Esophagus (tissue), 2 donors: Measurements from ENCODE around the gene RBM47. TPM values are rescaled to one million over a fixed set of nuclear protein-coding genes. Genes with fewer than 3 reads are reported as not detected.

Source experiments
- H3K27ac ChIP-seq, 2 donors: one replicate each; pipeline ENCODE4 v1.5.1; 2013; ENCODE audit warnings: low read depth in 2 of 2, mild to moderate bottlenecking in 2 of 2, inconsistent platforms in 1 of 2, low read length in 1 of 2, moderate library complexity in 1 of 2
- H3K27me3 ChIP-seq, 2 donors: one replicate each; pipeline ENCODE4 v1.6.1; 2013; ENCODE audit warnings: low read length in 2 of 2, control low read depth in 1 of 2, mild to moderate bottlenecking in 1 of 2; ENCODE audit not compliant: insufficient read depth in 2 of 2, control insufficient read depth in 1 of 2
- H3K36me3 ChIP-seq, 2 donors: one replicate each; pipeline ENCODE4 v1.6.1; 2013; ENCODE audit warnings: low read length in 1 of 2; ENCODE audit not compliant: control insufficient read depth in 2 of 2, insufficient read depth in 2 of 2
- H3K4me1 ChIP-seq, 2 donors: one replicate each; pipeline ENCODE4 v1.6.1; 2013; ENCODE audit warnings: low read length in 1 of 2; ENCODE audit not compliant: control insufficient read depth in 2 of 2, insufficient read depth in 2 of 2
- H3K4me3 ChIP-seq, 2 donors: one replicate each; pipeline ENCODE4 v1.5.1; 2013; ENCODE audit warnings: low read length in 2 of 2, mild to moderate bottlenecking in 2 of 2, low read depth in 1 of 2, moderate library complexity in 1 of 2
- H3K9me3 ChIP-seq, 2 donors: one replicate each; pipeline ENCODE4 v1.6.1; 2013; ENCODE audit warnings: mild to moderate bottlenecking in 2 of 2, low read depth in 1 of 2, low read length in 1 of 2, moderate library complexity in 1 of 2; ENCODE audit not compliant: control insufficient read depth in 2 of 2, insufficient read depth in 1 of 2
- WGBS, 2 donors: extraction: QIAGEN DNeasy Blood & Tissue Kit; methylation state at CpG; one replicate each; pipeline ENCODE4 v1.1.7; 2013; 5-methylcytosine and 5-hydroxymethylcytosine counted together
- polyA plus RNA-seq, 2 donors: library from polyadenylated mRNA; stranded (reverse); fragments of 200-250 nt; gene quantifications; one replicate each; pipeline ENCODE4 v1.2.3, GENCODE V29; 2013
- donor health status: healthy with polysubstance abuse.
- donor health status: Bipolar disorder and iron deficiency.

RBM47 gene
- polyA plus RNA-seq, 2 donors: 31.3 to 39.4 TPM

GRCh38 chr4:40595981-40596380 lies 33.7 kb downstream of the RBM47 start:
- H3K36me3 ChIP-seq: peaks cover 0 to 7% of the 10 kb centered on the region in 2 donors
- WGBS, 2 donors: 80 to 83% methylated on average over 5 of the region's 5 CpGs
- H3K27ac ChIP-seq: no peak overlapping the region
- H3K4me1 ChIP-seq: no peaks in the 10 kb centered on the region
- H3K4me3 ChIP-seq: no peak overlapping the region
- no peaks in the 10 kb centered on the region for H3K27me3 ChIP-seq
- H3K9me3 ChIP-seq: no peaks in the 10 kb centered on the region

- WGBS, 2 donors: 66 to 68% methylated on average over 14 of the region's 14 CpGs
- peaks cover 0 to 10% of the 10 kb centered on the region in 2 donors for H3K36me3 ChIP-seq
- no peak overlapping the region for H3K4me3 ChIP-seq
- H3K4me1 ChIP-seq: no peaks in the 10 kb centered on the region
- H3K27me3 ChIP-seq: no peaks in the 10 kb centered on the region
- H3K27ac ChIP-seq: no peak overlapping the region
- H3K9me3 ChIP-seq: no peaks in the 10 kb centered on the region
Observed at GRCh38 chr4:40594261-40595178, 35.1 kb downstream of the RBM47 start.

GRCh38 chr4:40592034-40592433 lies 37.6 kb downstream of the RBM47 start:
- H3K36me3 ChIP-seq: peaks cover 0 to 10% of the 10 kb centered on the region in 2 donors
- H3K27ac ChIP-seq: no peak overlapping the region
- no peaks in the 10 kb centered on the region for H3K9me3 ChIP-seq
- no peaks in the 10 kb centered on the region for H3K4me1 ChIP-seq
- H3K27me3 ChIP-seq: no peaks in the 10 kb centered on the region
- no peak overlapping the region for H3K4me3 ChIP-seq
- WGBS, 2 donors: 78 to 89% methylated on average over 3 of the region's 3 CpGs

GRCh38 chr4:40587826-40588225 lies 41.8 kb downstream of the RBM47 start:
- H3K36me3 ChIP-seq: peaks cover 0 to 7% of the 10 kb centered on the region in 2 donors
- no peak overlapping the region for H3K4me3 ChIP-seq
- H3K27me3 ChIP-seq: no peaks in the 10 kb centered on the region
- WGBS, 2 donors: 65 to 69% methylated on average over 3 of the region's 3 CpGs
- H3K4me1 ChIP-seq: peaks cover 0 to 4% of the 10 kb centered on the region in 2 donors
- H3K27ac ChIP-seq: no peak overlapping the region
- H3K9me3 ChIP-seq: no peaks in the 10 kb centered on the region

GRCh38 chr4:40587351-40587750 lies 42.3 kb downstream of the RBM47 start:
- H3K4me1 ChIP-seq: peaks cover 0 to 4% of the 10 kb centered on the region in 2 donors
- H3K27me3 ChIP-seq: no peaks in the 10 kb centered on the region
- H3K9me3 ChIP-seq: no peaks in the 10 kb centered on the region
- H3K27ac ChIP-seq: no peak overlapping the region
- WGBS, 2 donors: 88 to 92% methylated on average over 2 of the region's 2 CpGs
- H3K4me3 ChIP-seq: no peak overlapping the region
- peaks cover 0 to 7% of the 10 kb centered on the region in 2 donors for H3K36me3 ChIP-seq

GRCh38 chr4:40586729-40587128 lies 42.9 kb downstream of the RBM47 start:
- H3K9me3 ChIP-seq: no peaks in the 10 kb centered on the region
- peak overlapping the region in 1 of 2 donors; percentile 17 for H3K27ac ChIP-seq
- H3K36me3 ChIP-seq: peaks cover 0 to 7% of the 10 kb centered on the region in 2 donors
- no peak overlapping the region for H3K4me3 ChIP-seq
- H3K4me1 ChIP-seq: peaks cover 0 to 4% of the 10 kb centered on the region in 2 donors
- no peaks in the 10 kb centered on the region for H3K27me3 ChIP-seq
- 60 to 65% methylated on average over 8 of the region's 8 CpGs for WGBS, 2 donors

GRCh38 chr4:40586034-40586433 lies 43.6 kb downstream of the RBM47 start:
- Histone ChIP-seq H3K4me3 (no peak overlapping the region), H3K9me3 (no peaks in the 10 kb centered on the region), H3K27me3 (no peaks in the 10 kb centered on the region), H3K27ac (peak overlapping the region; percentile 63 to 71), H3K36me3 (peaks cover 0 to 7% of the 10 kb centered on the region in 2 donors), H3K4me1 (peaks cover 0 to 4% of the 10 kb centered on the region in 2 donors)
- 69 to 75% methylated on average over 2 of the region's 2 CpGs for WGBS, 2 donors

GRCh38 chr4:40585201-40585799 lies 44.4 kb downstream of the RBM47 start:
- 63 to 71% methylated on average over 8 of the region's 8 CpGs for WGBS, 2 donors

GRCh38 chr4:40584517-40585141 lies 45.0 kb downstream of the RBM47 start:
- Histone ChIP-seq H3K4me3 (no peak overlapping the region), H3K9me3 (no peaks in the 10 kb centered on the region), H3K27ac (peak overlapping the region; percentile 27 to 42), H3K27me3 (no peaks in the 10 kb centered on the region), H3K36me3 (peaks cover 0 to 4% of the 10 kb centered on the region in 2 donors), H3K4me1 (peaks cover 0 to 4% of the 10 kb centered on the region in 2 donors)
- WGBS, 2 donors: 82 to 84% methylated on average over 3 of the region's 3 CpGs

More at GRCh38 chr4:40585201-40585799, 44.4 kb downstream of the RBM47 start:
- H3K9me3 ChIP-seq: no peaks in the 10 kb centered on the region
- H3K27ac ChIP-seq: peak overlapping the region; percentile 62 to 71
- no peaks in the 10 kb centered on the region for H3K27me3 ChIP-seq
- H3K4me3 ChIP-seq: no peak overlapping the region
- peaks cover 0 to 7% of the 10 kb centered on the region in 2 donors for H3K36me3 ChIP-seq
- peaks cover 0 to 4% of the 10 kb centered on the region in 2 donors for H3K4me1 ChIP-seq
